SK-N-SH (cell line): ENCODE results near the gene SELENOS.

ENCODE experiments used
- CTCF ChIP-seq: fragments of 200-600 bp; sonication (generic); IDR thresholded peaks from 2 replicates; pipeline ENCODE4 v1.6.1; 2017; ENCODE audit warnings: antibody characterized with exemption, mild to moderate bottlenecking, moderate library complexity
- ELF1 ChIP-seq: IDR thresholded peaks from 2 replicates; pipeline ENCODE4 v1.4.0; 2012
- FOXM1 ChIP-seq: IDR thresholded peaks from 2 replicates; pipeline ENCODE4 v1.4.0; 2012; ENCODE audit warnings: low read depth, mild to moderate bottlenecking
- GATA2 ChIP-seq: sonication (generic); formaldehyde crosslinking; IDR thresholded peaks from 2 replicates; pipeline ENCODE4 v1.5.0; 2020; ENCODE audit warnings: mild to moderate bottlenecking, missing genetic modification reagents
- REST ChIP-seq: IDR thresholded peaks from 2 replicates; pipeline ENCODE4 v1.6.1; 2012; ENCODE audit warnings: mild to moderate bottlenecking, low read depth, low read length, moderate library complexity
- RFX5 ChIP-seq: IDR thresholded peaks from 2 replicates; pipeline ENCODE4 v1.6.1; 2012; ENCODE audit warnings: mild to moderate bottlenecking, improper control_type of control experiment, low read length
- USF2 ChIP-seq: fragments of 150-350 bp; IDR thresholded peaks from 2 replicates; pipeline ENCODE4 v1.6.1; 2017; ENCODE audit warnings: antibody characterized with exemption, low read length, low read depth, borderline replicate concordance
- YY1 ChIP-seq: IDR thresholded peaks from 2 replicates; pipeline ENCODE4 v1.4.0; 2012; ENCODE audit warnings: low read depth, mild to moderate bottlenecking

- TF ChIP-seq REST (no peak), CTCF (no peak), YY1 (no peak), FOXM1 (no peak), RFX5 (no peak), GATA2 (CRISPR knock-in tag) (no peak), ELF1 (no peak), USF2 (no peak)
Measured at GRCh38 chr15:101246824-101247745, 30.2 kb downstream of the SELENOS start.
